Esophagus muscularis mucosa (tissue), 4 donors: Measurements from ENCODE around the gene STOML1. TPM values are rescaled to one million over a fixed set of nuclear protein-coding genes. Genes with fewer than 3 reads are reported as not detected.

Source experiments
- DNase-seq: peaks from one replicate; pipeline ENCODE4 v3.0.0-alpha.2; 2017; ENCODE audit errors: extremely low spot score
- H3K27ac ChIP-seq, 4 donors: fragments of 200-600 bp; sonication (generic); replicated peaks in 1 of 4; 1 replicate in 3 of 4; 2 replicates in 1 of 4; pipeline ENCODE4 v1.5.1; 2016 to 2019; ENCODE audit warnings: mild to moderate bottlenecking in 1 of 4
- H3K27me3 ChIP-seq, 4 donors: fragments of 200-600 bp; sonication (generic); one replicate each; pipeline versions ENCODE4 v1.5.1 to v1.6.0; 2016 to 2019
- H3K36me3 ChIP-seq, 4 donors: fragments of 200-600 bp; sonication (generic); one replicate each; pipeline ENCODE4 v1.5.1; 2016 to 2019
- H3K4me1 ChIP-seq, 4 donors: fragments of 200-600 bp; sonication (generic); one replicate each; pipeline ENCODE4 v1.5.1; 2016 to 2019
- H3K4me3 ChIP-seq, 4 donors: fragments of 200-600 bp; sonication (generic); 1 replicate in 2 of 4; 2 replicates in 2 of 4; pipeline ENCODE4 v1.5.1; 2016 to 2019; ENCODE audit warnings: mild to moderate bottlenecking in 4 of 4, moderate library complexity in 1 of 4
- H3K9me3 ChIP-seq, 4 donors: fragments of 200-600 bp; sonication (generic); 1 replicate in 3 of 4; 2 replicates in 1 of 4; pipeline ENCODE4 v1.5.1; 2016 to 2019
- EP300 ChIP-seq: sonication (generic); formaldehyde crosslinking; IDR thresholded peaks from one replicate; pipeline ENCODE4 v1.6.1; 2017; ENCODE audit warnings: antibody characterized with exemption
- POLR2A ChIP-seq: fragments of 450-650 bp; IDR thresholded peaks from one replicate; pipeline ENCODE4 v1.6.1; 2017; ENCODE audit warnings: antibody characterized with exemption, moderate library complexity, mild to moderate bottlenecking, low read depth
- POLR2AphosphoS5 ChIP-seq, 2 donors: sonication (generic); formaldehyde crosslinking; IDR thresholded peaks; one replicate each; pipeline ENCODE4 v1.6.1; 2017; ENCODE audit warnings: antibody characterized with exemption in 2 of 2
- WGBS: methylation state at CpG from one replicate; pipeline ENCODE4 v1.1.5; 2018; 5-methylcytosine and 5-hydroxymethylcytosine counted together
- intact Hi-C: fragments of 100-400 bp; cut with DNase I; formaldehyde crosslinking; loops from one replicate; pipeline ENCODE4 v1.15.1; 2023
- total RNA-seq, 4 donors: library from RNA; depleted of rRNA; stranded (reverse); fragments of >200 nt; gene quantifications; one replicate each; pipeline versions ENCODE4 v1.1.0 to v1.2.1, GENCODE V29; 2016
- TF ChIP-seq, protein P1 (sequence below), 3 experiments: fragments of 200-600 bp in 2 of 3; fragments of 450-650 bp in 1 of 3; sonication (generic) in 2 of 3; IDR thresholded peaks; one replicate each; pipeline ENCODE4 v1.5.1; 2017 to 2019; ENCODE audit warnings: antibody characterized with exemption in 3 of 3, mild to moderate bottlenecking in 2 of 3, moderate library complexity in 1 of 3

The STOML1 gene
- total RNA-seq, 4 donors from 2014 or later: 7.9 to 25.4 (median 14.9) TPM

DNA sequence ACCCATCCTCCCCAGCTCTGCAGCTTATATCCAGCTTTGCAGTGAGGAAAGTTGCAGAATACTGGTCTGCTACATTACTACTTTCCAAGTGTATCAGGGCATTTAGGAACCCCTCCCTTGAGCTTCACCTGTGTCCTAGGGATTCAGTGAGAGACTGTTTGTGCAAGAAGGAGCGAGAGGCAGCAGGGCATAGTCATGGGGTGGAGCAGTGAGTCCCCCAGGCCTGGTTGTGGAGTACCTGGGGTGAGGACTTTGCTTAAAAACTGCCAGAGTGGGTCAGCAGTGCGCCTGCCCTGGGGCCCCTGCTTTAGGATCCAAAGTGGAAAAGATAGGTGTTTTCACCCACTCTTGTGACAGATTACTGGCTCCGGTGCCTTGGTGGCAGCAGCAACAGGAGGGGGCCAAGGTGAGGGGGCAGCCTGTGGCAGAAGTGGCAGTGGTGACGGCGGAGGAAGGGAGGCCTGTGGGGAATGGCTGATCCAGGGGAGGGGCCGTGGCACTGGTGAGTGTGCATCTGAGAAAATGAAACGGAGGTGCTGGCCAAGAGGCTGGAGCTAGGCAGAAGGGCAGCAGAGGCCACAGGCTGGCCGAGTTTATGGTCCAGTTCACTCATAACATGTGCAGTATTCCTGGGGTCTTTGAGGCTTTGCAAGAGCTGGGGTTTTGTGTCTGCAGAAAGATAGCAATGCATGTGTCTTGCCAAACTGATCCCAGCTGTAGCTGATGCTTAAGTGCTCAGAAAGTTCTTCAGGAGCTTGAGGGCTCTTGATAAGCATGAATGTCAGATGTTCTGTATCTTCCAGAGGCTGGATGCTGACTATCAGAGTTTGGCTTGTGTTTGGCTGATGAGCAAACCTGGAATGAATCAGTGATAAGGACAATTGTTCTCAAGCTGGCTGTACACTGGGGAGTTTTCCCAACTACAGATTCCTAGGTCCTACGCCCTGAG is 46.9 kb upstream of the STOML1 start:
- Histone ChIP-seq H3K4me1 (peaks cover 38 to 67% (median 47%) of the 10 kb centered on the region in 4 donors), H3K9me3 (no peaks in the 10 kb centered on the region), H3K27me3 (no peaks in the 10 kb centered on the region), H3K36me3 (peaks cover 18 to 72% (median 66%) of the 10 kb centered on the region in 4 donors), H3K27ac (peak overlapping the region in 1 of 4 donors; percentile 51), H3K4me3 (no peak overlapping the region)
- TF ChIP-seq, protein P1, sequence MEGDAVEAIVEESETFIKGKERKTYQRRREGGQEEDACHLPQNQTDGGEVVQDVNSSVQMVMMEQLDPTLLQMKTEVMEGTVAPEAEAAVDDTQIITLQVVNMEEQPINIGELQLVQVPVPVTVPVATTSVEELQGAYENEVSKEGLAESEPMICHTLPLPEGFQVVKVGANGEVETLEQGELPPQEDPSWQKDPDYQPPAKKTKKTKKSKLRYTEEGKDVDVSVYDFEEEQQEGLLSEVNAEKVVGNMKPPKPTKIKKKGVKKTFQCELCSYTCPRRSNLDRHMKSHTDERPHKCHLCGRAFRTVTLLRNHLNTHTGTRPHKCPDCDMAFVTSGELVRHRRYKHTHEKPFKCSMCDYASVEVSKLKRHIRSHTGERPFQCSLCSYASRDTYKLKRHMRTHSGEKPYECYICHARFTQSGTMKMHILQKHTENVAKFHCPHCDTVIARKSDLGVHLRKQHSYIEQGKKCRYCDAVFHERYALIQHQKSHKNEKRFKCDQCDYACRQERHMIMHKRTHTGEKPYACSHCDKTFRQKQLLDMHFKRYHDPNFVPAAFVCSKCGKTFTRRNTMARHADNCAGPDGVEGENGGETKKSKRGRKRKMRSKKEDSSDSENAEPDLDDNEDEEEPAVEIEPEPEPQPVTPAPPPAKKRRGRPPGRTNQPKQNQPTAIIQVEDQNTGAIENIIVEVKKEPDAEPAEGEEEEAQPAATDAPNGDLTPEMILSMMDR (IDR thresholded peaks at IDR 0.05): no peak
- no peak for TF ChIP-seq POLR2AphosphoS5 (IDR thresholded peaks at IDR 0.05)
- no peak for TF ChIP-seq POLR2A
- TF ChIP-seq EP300: no peak
- no peak for DNase-seq
- 66% methylated on average over 8 of the region's 9 CpGs for WGBS
- intact Hi-C loops: loop anchor here (5.0 kb wide), 1 partner anchor 62 kb away; no protein-coding TSS in a partner anchor

DNA sequence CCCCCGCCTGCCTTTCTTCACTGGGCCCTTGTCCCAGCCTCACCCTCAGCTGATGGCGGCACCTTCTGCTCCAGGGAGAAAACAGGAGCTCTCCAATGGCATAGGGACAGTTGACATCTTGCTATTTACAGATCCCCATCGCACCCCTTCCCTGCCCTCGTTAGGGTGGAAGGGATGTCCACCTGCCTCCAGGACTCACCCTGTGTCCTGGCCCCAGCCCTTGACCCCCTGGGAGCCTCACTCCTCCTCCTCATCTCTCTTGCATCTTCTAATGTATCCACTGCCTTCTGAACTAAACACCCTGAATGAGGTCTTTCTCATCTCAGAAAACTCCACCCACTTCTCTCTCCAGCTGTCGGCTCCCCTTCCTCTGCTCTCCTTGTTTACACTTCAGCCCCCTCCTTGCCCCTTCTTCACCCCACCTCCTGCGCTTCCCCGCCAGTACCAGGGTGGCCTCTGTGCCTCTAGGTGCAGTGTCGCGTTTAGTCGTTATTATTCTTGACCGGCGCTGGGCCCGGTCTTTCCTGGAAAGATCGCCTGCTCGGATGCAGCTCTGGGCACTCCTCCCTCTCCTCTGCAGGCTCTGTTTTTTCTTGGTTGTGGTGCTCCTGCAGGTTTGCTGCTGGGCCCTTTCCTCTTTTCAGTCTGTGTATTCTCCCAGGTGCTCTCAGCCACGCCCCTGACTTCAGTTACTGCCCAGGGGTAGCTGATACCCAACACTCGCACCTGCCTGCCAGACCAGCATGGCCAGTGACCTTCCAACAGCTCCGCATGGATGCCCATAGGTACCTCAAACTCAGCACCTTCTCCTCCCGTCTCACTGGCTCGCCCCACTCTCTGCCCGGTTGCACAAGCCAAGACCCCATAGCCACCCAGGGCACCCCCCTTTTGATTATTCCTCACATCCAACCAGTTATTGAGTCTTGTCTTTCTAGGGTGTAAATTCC is 45.3 kb upstream of the STOML1 start:
- Histone ChIP-seq H3K27ac (no peak overlapping the region), H3K4me3 (no peak overlapping the region), H3K27me3 (no peaks in the 10 kb centered on the region), H3K36me3 (peaks cover 28 to 74% (median 68%) of the 10 kb centered on the region in 4 donors), H3K4me1 (peaks cover 33 to 60% (median 39%) of the 10 kb centered on the region in 4 donors), H3K9me3 (no peaks in the 10 kb centered on the region)
- TF ChIP-seq EP300: no peak
- no peak for TF ChIP-seq POLR2AphosphoS5 (IDR thresholded peaks at IDR 0.05)
- no peak for TF ChIP-seq POLR2A
- TF ChIP-seq, protein P1 (IDR thresholded peaks at IDR 0.05): no peak
- WGBS: 79% methylated on average over 21 of the region's 21 CpGs
- DNase-seq: no peak
- intact Hi-C loops: loop anchor here (5.0 kb wide), 1 partner anchor 60 kb away; no protein-coding TSS in a partner anchor

DNA sequence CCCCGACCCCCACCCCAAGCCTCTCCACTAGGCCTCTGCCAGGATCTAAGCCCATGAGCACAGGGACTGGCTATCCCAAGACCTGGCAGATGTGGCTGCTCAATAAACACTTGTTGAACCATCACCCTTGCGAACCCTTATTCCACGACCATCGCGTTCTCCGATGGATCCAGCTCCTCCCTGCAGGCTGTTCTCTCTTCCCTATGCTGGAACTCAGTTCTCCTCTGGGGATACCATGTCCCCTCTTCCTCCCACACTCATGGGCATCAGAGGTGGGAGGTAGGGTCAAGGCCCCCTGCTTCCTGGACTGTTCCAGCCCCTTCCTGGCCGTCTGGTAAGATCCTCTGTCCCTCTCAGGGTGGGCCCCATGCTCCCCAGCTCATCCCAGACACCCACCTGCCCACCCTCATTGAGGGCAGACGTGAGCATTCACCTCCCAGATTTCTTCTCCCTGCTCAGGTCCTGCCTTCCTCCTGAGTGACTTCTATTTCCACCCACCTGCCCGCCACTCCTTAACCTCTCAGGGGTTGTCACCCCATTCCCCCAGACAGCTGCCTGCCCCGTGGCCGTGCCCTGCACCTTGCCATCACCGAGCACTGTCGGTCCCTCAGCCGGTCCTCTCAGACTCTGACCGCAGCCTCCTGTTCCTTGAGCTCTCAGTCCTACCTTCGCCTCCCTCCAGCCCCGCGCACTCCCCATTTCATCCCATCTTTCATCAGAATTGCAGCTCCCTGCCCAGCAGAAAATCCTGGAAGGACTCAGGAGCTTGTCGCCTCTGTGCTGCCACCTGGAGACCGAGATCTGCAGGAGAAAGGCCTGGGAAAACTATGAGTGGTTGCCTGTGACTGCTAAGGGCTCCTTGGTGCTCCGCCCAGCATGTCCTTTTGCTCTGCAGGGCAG is 44.4 kb upstream of the STOML1 start:
- peaks cover 30 to 55% (median 35%) of the 10 kb centered on the region in 4 donors for H3K4me1 ChIP-seq
- no peak overlapping the region for H3K4me3 ChIP-seq

More for the DNA sequence above, 44.4 kb upstream of the STOML1 start:
- no peaks in the 10 kb centered on the region for H3K27me3 ChIP-seq
- intact Hi-C loops: loop anchor here (5.0 kb wide), 1 partner anchor 59 kb away; no protein-coding TSS in a partner anchor
- no peaks in the 10 kb centered on the region for H3K9me3 ChIP-seq
- H3K27ac ChIP-seq: no peak overlapping the region
- TF ChIP-seq POLR2AphosphoS5 (IDR thresholded peaks at IDR 0.05): no peak
- TF ChIP-seq, protein P1 (IDR thresholded peaks at IDR 0.05): peak; percentile 28 to 53 (median 44)
- H3K36me3 ChIP-seq: peaks cover 28 to 71% (median 66%) of the 10 kb centered on the region in 4 donors
- 66% methylated on average over 21 of the region's 21 CpGs for WGBS
- no peak for DNase-seq
